CD4-positive, alpha-beta T cell (primary cell): ENCODE results near the gene TNFSF11. TPM values are rescaled to one million over a fixed set of nuclear protein-coding genes. Genes with fewer than 3 reads are reported as not detected.

Experiments
- ATAC-seq: fragments of 200-7000 bp; cut with Tn5 transposase; one replicate; pipeline ENCODE4 v1.10.0; 2022; ENCODE audit warnings: mild to moderate bottlenecking; ENCODE audit not compliant: poor library complexity
- CTCF ChIA-PET: fragments of 350-600 bp; sonication (Branson Sonifier 250); formaldehyde crosslinking; loops from one replicate; lab custom pipeline; 2021; ENCODE audit warnings: antibody characterized with exemption, inconsistent platforms; lab: Charles Lee
- POLR2A ChIA-PET: fragments of 350-600 bp; sonication (Branson Sonifier 250); formaldehyde crosslinking; loops from one replicate; lab custom pipeline; 2021; ENCODE audit warnings: antibody characterized with exemption, inconsistent platforms; lab: Charles Lee
- DNase-seq, 14 experiments: peaks; one replicate each; pipeline ENCODE4 v3.0.0-alpha.2; 2013 to 2020; ENCODE audit warnings: mixed read lengths in 2 of 14
- H3K27ac ChIP-seq, 2 donors: one replicate each; pipeline versions ENCODE4 v1.5.1 to v1.7.0; 2013; ENCODE audit warnings: low read length in 2 of 2, low read depth in 1 of 2, mild to moderate bottlenecking in 1 of 2
- H3K27me3 ChIP-seq, 2 experiments: 1 replicate in 1 of 2; 2 replicates in 1 of 2; pipeline versions ENCODE4 v1.6.1 to v1.7.0; 2013; ENCODE audit warnings: low read length in 2 of 2, control low read depth in 1 of 2, mild to moderate bottlenecking in 1 of 2, moderate library complexity in 1 of 2; ENCODE audit not compliant: insufficient read depth in 2 of 2, control insufficient read depth in 1 of 2
- H3K36me3 ChIP-seq: one replicate; pipeline ENCODE4 v1.6.1; 2013; ENCODE audit warnings: low read length, control low read depth; ENCODE audit not compliant: insufficient read depth
- H3K4me1 ChIP-seq: one replicate; pipeline ENCODE4 v1.6.1; 2013; ENCODE audit warnings: low read length, control low read depth; ENCODE audit not compliant: insufficient read depth
- H3K4me3 ChIP-seq: one replicate; pipeline ENCODE4 v1.5.1; 2013; ENCODE audit warnings: mild to moderate bottlenecking, low read length, moderate library complexity
- H3K9me3 ChIP-seq, 2 experiments: 1 replicate in 1 of 2; 2 replicates in 1 of 2; pipeline versions ENCODE4 v1.6.1 to v1.7.0; 2013; ENCODE audit warnings: low read length in 2 of 2, mild to moderate bottlenecking in 2 of 2, control low read depth in 1 of 2, moderate library complexity in 1 of 2; ENCODE audit not compliant: control insufficient read depth in 1 of 2, insufficient read depth in 1 of 2
- H3K27ac Mint-ChIP-seq: one replicate; pipeline ENCODE4 v1.8.0; 2020; ENCODE audit warnings: mixed read lengths
- H3K27me3 Mint-ChIP-seq: one replicate; pipeline ENCODE4 v1.8.0; 2021; ENCODE audit warnings: mixed read lengths
- H3K36me3 Mint-ChIP-seq: one replicate; pipeline ENCODE4 v1.8.0; 2021; ENCODE audit warnings: low read depth, mixed read lengths
- H3K4me1 Mint-ChIP-seq: one replicate; pipeline ENCODE4 v1.8.0; 2021; ENCODE audit warnings: low read depth, mixed read lengths
- H3K4me3 Mint-ChIP-seq: one replicate; pipeline ENCODE4 v1.8.0; 2020; ENCODE audit warnings: mild to moderate bottlenecking, mixed read lengths
- H3K9me3 Mint-ChIP-seq: one replicate; pipeline ENCODE4 v1.8.0; 2020; ENCODE audit warnings: mixed read lengths
- intact Hi-C, 2 experiments: fragments of 100-400 bp; cut with DNase I in 1 of 2; cut with micrococcal nuclease in 1 of 2; formaldehyde crosslinking; loops; one replicate each; pipeline versions ENCODE4 v1.15.1 to v1.9.0; 2023 to 2025; cut with DNase I, micrococcal nuclease
- total RNA-seq, 174 experiments: library from RNA in 2 of 174; stranded (reverse) in 2 of 174; gene quantifications; one replicate each; pipeline ENCODE4 v1.2.3 and lab custom pipeline; 2021 to 2026
- TF ChIP-seq, protein P1 (sequence below): fragments of 200-600 bp; IDR thresholded peaks from one replicate; pipeline ENCODE4 v1.8.0; 2022; ENCODE audit warnings: antibody characterized with exemption, mild to moderate bottlenecking

TNFSF11 gene
- total RNA-seq, 2 experiments from 2014 or later: 0.38 to 0.45 TPM

DNA sequence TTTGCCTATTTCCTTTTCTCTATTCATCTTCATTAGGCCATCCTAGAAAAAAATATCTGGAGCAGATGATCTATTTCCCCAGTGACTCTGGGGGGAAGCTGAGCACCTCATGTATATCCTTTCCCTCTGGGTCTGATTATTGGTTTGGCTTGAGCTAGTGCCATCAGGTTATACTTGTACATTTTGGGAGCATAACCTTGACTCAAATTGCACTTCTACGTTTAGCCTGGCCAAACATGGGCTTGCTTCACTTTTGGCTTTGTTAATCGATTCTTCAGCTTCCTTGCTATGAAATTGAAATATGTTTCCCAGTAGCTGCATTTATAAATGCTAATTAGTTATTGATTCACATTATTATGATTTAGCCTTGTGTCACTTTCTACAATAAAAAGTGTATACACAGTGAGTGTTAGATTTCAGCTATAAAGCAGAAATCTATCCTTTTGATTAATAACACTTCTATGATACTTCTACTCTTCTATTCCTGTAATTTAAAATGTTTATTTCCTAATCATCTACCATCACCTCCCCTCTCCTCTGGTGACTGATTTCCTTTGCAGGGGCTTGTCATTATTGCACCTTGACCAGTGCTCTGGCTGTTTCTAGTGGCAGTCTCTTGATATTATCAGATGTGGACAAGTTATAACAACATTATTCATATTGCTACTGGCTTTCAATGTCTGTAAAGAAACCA, 37.3 kb downstream of the TNFSF11 start:
- Histone ChIP-seq H3K4me3 (no peak overlapping the region), H3K27me3 (peaks cover 0 to 2% of the 10 kb centered on the region in 2 experiments), H3K36me3 (no peaks in the 10 kb centered on the region), H3K27ac (no peak overlapping the region), H3K4me1 (no peaks in the 10 kb centered on the region), H3K9me3 (no peaks in the 10 kb centered on the region)
- POLR2A ChIA-PET: no interaction called here
- Mint-ChIP-seq H3K4me1 (no peaks in the 10 kb centered on the region), H3K27me3 (no peaks in the 10 kb centered on the region), H3K36me3 (no peaks in the 10 kb centered on the region), H3K4me3 (no peak overlapping the region), H3K9me3 (no peaks in the 10 kb centered on the region), H3K27ac (no peak overlapping the region)
- TF ChIP-seq, protein P1, sequence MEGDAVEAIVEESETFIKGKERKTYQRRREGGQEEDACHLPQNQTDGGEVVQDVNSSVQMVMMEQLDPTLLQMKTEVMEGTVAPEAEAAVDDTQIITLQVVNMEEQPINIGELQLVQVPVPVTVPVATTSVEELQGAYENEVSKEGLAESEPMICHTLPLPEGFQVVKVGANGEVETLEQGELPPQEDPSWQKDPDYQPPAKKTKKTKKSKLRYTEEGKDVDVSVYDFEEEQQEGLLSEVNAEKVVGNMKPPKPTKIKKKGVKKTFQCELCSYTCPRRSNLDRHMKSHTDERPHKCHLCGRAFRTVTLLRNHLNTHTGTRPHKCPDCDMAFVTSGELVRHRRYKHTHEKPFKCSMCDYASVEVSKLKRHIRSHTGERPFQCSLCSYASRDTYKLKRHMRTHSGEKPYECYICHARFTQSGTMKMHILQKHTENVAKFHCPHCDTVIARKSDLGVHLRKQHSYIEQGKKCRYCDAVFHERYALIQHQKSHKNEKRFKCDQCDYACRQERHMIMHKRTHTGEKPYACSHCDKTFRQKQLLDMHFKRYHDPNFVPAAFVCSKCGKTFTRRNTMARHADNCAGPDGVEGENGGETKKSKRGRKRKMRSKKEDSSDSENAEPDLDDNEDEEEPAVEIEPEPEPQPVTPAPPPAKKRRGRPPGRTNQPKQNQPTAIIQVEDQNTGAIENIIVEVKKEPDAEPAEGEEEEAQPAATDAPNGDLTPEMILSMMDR: no peak
- no peak for ATAC-seq
- intact Hi-C loops: no loop called here
- no peak for DNase-seq
- CTCF ChIA-PET: no interaction called here

DNA sequence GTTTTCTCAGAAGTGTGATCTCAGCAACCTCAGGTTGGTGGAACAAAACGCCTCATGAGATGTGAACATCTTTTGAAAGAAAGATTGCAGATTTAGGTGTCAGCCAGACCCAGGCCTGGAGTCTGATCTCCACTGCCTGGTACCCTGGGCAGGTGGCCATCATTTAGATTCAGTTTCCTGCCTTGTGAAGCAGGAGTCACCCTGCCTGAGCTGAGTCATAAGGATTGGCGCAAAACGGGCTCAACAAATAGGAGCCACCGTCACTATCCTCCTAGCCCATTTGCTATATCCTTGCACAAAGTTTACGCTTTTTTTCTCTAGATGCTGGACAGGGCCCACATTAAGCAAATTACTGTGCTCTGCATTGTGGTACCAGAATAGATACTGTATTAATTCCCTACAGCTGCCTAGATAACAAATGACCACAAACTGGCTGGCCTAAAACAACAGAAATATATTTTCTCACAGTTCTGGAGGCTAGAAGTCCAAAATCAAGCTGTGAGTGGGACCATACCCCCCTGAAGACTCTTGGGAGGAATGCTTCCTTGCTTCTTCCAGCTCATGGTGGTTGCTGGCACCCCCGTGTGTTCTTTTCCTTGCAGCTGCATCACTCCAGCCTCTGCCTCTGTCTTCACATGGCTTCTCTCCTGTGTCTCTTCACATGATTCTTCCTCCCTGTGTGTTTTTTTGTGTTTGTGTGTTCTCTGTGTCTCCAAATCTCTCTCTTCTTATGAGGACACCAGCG, 38.2 kb downstream of the TNFSF11 start:
- TF ChIP-seq, protein P1: no peak
- ChIA-PET POLR2A (no interaction called here), CTCF (no interaction called here)
- Mint-ChIP-seq H3K27me3 (no peaks in the 10 kb centered on the region), H3K36me3 (no peaks in the 10 kb centered on the region), H3K4me1 (no peaks in the 10 kb centered on the region), H3K27ac (no peak overlapping the region), H3K4me3 (no peak overlapping the region), H3K9me3 (no peaks in the 10 kb centered on the region)
- Histone ChIP-seq H3K27ac (no peak overlapping the region), H3K27me3 (peaks cover 0 to 2% of the 10 kb centered on the region in 2 experiments), H3K9me3 (no peaks in the 10 kb centered on the region), H3K4me3 (no peak overlapping the region), H3K4me1 (no peaks in the 10 kb centered on the region), H3K36me3 (no peaks in the 10 kb centered on the region)
- intact Hi-C loops: no loop called here
- DNase-seq (no peak), ATAC-seq (no peak)

DNA sequence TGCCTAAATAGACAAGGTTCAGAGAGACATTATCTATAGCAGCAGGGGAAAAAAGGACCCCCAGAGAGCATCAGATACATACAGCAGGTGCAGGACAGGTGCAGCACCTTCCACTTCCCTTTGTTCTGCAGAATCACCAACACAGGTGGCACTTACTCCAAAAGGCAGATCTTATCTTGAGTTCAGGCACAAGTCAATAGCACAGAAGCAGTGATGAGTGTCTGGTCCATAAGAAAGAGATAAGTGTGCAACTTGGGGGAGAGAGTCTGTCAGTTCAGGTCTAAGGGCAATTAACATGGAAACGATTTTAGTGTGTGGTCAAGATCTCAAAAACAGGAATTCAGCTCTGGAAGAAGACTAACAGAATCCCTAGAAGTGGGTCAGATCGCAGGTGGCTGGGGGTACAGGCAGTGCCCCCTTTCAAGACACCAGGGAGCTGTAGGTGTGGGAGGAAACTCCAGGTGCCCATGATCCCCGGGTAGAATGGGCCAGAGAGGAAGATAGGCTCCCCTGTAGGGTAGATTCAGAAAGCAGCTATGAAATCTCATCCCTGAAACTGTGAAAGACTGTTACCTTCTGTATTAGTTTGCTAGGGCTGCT, 40.6 kb downstream of the TNFSF11 start:
- H3K27me3 Mint-ChIP-seq: no peaks in the 10 kb centered on the region
- TF ChIP-seq, protein P1: no peak
- DNase-seq (no peak), ATAC-seq (no peak)
- H3K27me3 ChIP-seq: peaks cover 0 to 2% of the 10 kb centered on the region in 2 experiments
- H3K4me3 Mint-ChIP-seq: no peak overlapping the region
- H3K4me1 Mint-ChIP-seq: no peaks in the 10 kb centered on the region
- no peaks in the 10 kb centered on the region for H3K36me3 ChIP-seq
- H3K27ac ChIP-seq: no peak overlapping the region
- no peaks in the 10 kb centered on the region for H3K9me3 ChIP-seq
- H3K27ac Mint-ChIP-seq: no peak overlapping the region
- H3K9me3 Mint-ChIP-seq: no peaks in the 10 kb centered on the region
- intact Hi-C loops: no loop called here
- ChIA-PET CTCF (no interaction called here), POLR2A (no interaction called here)
- H3K4me1 ChIP-seq: no peaks in the 10 kb centered on the region
- no peak overlapping the region for H3K4me3 ChIP-seq
- H3K36me3 Mint-ChIP-seq: no peaks in the 10 kb centered on the region
